ENCODE results near the gene CD44. TPM values are rescaled to one million over a fixed set of nuclear protein-coding genes. Genes with fewer than 3 reads are reported as not detected.

The CD44 gene
- total RNA-seq, 4 donors from 2014 or later = 92.7 to 627 (median 158) TPM

DNA sequence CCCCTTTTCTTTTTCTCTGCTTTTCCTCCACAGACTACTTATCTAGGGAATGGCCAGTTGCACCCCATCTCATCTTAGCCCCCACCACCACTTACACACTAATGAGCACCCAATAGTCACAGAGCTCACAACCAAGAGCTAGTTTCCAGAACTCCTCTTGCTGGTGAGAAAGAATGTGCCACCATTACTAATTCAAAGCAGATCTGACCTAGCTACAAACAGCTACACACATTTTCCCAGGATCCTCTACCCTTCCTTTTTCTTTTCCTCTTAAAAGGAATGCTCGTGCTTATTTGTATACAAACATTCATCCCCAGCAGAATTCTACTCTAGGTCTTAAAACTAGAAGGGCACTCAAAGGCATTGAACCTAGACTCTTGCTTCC is 136.8 kb downstream of the CD44 start:
- TF ChIP-seq CTCF (IDR thresholded peaks at IDR 0.05) = no peak
- DNase-seq (ENCODE audit: low spot score) (no peak), ATAC-seq (ENCODE audit: low FRiP score) (no peak)

DNA sequence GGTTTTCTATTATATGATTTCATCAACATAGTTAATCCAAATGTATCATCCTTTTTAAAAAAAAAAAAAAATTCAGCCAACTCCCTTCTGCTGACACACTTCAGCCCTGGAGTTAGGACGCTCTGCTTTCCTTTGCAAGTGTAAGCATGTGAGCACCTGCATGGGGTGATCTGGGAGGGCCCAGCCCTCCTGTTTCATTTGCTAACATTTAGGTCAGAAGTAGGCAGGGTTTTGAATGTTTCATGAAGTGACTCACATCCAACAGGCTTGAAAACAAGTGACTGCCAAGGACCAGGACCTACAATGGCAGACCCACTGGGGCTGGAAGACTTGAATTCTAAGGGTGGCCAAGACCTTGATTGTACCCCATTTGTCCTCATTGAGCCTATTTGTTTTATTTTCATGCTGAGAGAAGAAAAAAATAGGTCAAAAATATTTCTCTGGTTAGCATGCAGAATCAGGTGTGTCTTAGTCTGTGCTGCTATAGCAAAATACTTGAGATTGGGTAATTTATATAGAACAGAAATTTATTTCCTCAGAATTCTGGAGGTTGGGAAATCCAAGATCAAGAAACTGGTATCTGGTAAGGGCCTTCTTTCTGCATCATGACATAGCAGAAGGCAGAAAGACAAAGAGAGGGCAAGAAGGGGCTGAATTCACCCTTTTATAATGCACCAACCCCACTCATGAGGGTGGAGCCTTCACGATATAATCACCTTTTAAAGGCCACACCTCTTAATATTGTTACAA is 137.6 kb downstream of the CD44 start:
- ATAC-seq (ENCODE audit: low FRiP score) (no peak), DNase-seq (ENCODE audit: low spot score) (no peak)
- TF ChIP-seq CTCF (IDR thresholded peaks at IDR 0.05) = no peak

DNA sequence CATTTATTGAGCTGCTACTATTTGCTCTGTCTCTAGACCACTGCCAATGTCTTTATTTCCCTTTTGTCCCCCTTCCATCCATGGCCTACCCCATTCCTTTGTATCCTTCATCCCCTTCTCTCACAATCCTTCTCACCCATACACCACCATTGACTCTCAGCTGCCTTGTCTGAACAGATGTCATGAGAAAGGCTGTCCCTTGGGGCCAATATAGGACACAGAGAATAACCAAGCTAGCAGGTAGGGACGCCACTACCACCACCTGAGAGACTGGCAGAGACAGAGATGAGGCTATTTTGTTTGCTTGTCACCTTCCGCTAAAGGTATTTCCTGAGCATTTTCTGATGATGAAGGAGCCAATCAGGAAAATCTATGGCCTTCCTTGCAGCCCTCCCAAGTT is 138.9 kb downstream of the CD44 start:
- TF ChIP-seq CTCF (IDR thresholded peaks at IDR 0.05) = no peak
- DNase-seq (ENCODE audit: low spot score) (no peak), ATAC-seq (ENCODE audit: low FRiP score) (no peak)

DNA sequence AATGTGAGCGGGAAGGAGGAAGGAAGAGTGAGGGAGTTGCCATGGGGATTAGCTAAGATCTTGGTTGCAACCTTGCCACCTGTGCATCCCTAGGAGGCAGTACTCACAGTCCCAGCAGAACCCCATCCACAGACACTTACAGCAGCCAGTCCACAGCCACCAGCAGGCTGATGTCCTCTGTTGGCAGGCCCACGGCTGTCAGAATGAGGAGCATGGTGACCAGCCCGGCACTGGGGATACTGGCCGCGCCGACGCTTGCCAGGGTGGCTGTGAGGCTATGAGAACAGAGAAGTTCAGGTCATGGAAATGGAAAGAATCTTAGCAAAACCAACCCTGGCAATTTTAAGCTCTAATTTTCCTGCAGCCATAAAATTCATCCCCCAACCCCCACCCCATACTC is 141.8 kb downstream of the CD44 start:
- no peak for DNase-seq (ENCODE audit: low spot score)
- no peak for TF ChIP-seq CTCF (IDR thresholded peaks at IDR 0.05)
- no peak for ATAC-seq (ENCODE audit: low FRiP score)

DNA sequence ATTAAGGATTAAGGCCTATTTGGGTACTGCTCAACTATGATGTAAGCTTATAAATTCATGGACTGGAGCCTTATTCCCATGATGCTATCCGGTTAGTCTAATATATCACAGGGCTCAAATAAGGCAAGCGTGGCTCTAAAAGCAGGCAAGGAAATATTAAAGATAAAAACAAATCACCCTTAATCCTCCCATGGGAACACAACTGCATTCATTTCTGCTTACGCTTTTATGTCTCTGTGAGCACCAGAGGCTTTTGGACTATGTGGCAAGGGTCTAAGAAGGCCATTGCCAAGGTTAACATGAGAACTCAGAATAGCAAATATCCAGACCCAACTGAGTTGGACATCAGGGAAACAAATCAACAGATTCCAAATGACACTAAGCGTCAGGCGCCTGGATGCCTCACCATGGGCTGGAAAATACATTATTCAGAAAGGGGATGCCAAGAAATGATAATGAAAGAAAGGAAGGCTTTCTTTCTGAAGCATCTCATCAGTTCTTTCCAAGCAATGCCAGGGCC is 142.3 kb downstream of the CD44 start:
- no peak for DNase-seq (ENCODE audit: low spot score)
- no peak for TF ChIP-seq CTCF (IDR thresholded peaks at IDR 0.05)
- no peak for ATAC-seq (ENCODE audit: low FRiP score)

Other genes starting within 250 kb of the CD44 start
- gene APIP, start 222.8 kb upstream of the CD44 start, total RNA-seq = 10 to 100 TPM; 23.0 to 56.2 (median 28.3) TPM
- gene PDHX, start 222.6 kb upstream of the CD44 start, total RNA-seq = 10 to 100 TPM; 20.0 to 56.0 (median 45.3) TPM